ENCODE data around the gene CHIA.

Gene CHIA

GRCh38 chr1:111253876-111254275 lies 36.8 kb upstream of the CHIA start:
- no peak for TF ChIP-seq EZH2 (IDR thresholded peaks at IDR 0.05; ENCODE audit: borderline replicate concordance, low read length)
- TF ChIP-seq CTCF (IDR thresholded peaks at IDR 0.05; ENCODE audit: low read length): no peak
- Histone ChIP-seq H3K36me3 (ENCODE audit: insufficient read depth, low read length) (no peaks in the 10 kb centered on the region), H4K20me1 (ENCODE audit: insufficient read depth, low read length) (no peaks in the 10 kb centered on the region), H3K4me2 (ENCODE audit: low read length) (no peak overlapping the region), H3K27ac (ENCODE audit: low read depth, low read length, poor library complexity, severe bottlenecking) (no peak overlapping the region), H3K9ac (ENCODE audit: low read length) (no peak overlapping the region), H3K27me3 (ENCODE audit: insufficient read depth, low read length) (no peaks in the 10 kb centered on the region), H3K79me2 (ENCODE audit: insufficient read depth, low read length) (no peaks in the 10 kb centered on the region), H3F3A (ENCODE audit: insufficient read depth, low read length) (no peaks in the 10 kb centered on the region), H3K4me1 (ENCODE audit: insufficient read depth, low read length, severe bottlenecking) (no peaks in the 10 kb centered on the region), H3K9me2 (ENCODE audit: low read depth, low read length) (no peaks in the 10 kb centered on the region), H3K9me3 (ENCODE audit: low read length) (no peaks in the 10 kb centered on the region), H3K4me3 (ENCODE audit: low read depth, low read length, poor library complexity, severe bottlenecking) (no peak overlapping the region), H2AFZ (ENCODE audit: low read length) (no peak overlapping the region)

- no peaks in the 10 kb centered on the region for H3K4me1 ChIP-seq (ENCODE audit: insufficient read depth, low read length, severe bottlenecking)
- H2AFZ ChIP-seq (ENCODE audit: low read length): no peak overlapping the region
- H3K27ac ChIP-seq (ENCODE audit: low read depth, low read length, poor library complexity, severe bottlenecking): no peak overlapping the region
- no peaks in the 10 kb centered on the region for H3K27me3 ChIP-seq (ENCODE audit: insufficient read depth, low read length)
- H3K9ac ChIP-seq (ENCODE audit: low read length): no peak overlapping the region
- H3K9me3 ChIP-seq (ENCODE audit: low read length): no peaks in the 10 kb centered on the region
- H3K36me3 ChIP-seq (ENCODE audit: insufficient read depth, low read length): no peaks in the 10 kb centered on the region
- no peaks in the 10 kb centered on the region for H3F3A ChIP-seq (ENCODE audit: insufficient read depth, low read length)
- H3K9me2 ChIP-seq (ENCODE audit: low read depth, low read length): no peaks in the 10 kb centered on the region
- H3K79me2 ChIP-seq (ENCODE audit: insufficient read depth, low read length): no peaks in the 10 kb centered on the region
- H4K20me1 ChIP-seq (ENCODE audit: insufficient read depth, low read length): no peaks in the 10 kb centered on the region
- H3K4me2 ChIP-seq (ENCODE audit: low read length): no peak overlapping the region
- H3K4me3 ChIP-seq (ENCODE audit: low read depth, low read length, poor library complexity, severe bottlenecking): no peak overlapping the region
- no peak for TF ChIP-seq CTCF (IDR thresholded peaks at IDR 0.05; ENCODE audit: low read length)
- no peak for TF ChIP-seq EZH2 (IDR thresholded peaks at IDR 0.05; ENCODE audit: borderline replicate concordance, low read length)
These were observed 33.5 kb upstream of the CHIA start for GRCh38 chr1:111256988-111257658.

GRCh38 chr1:111267801-111268508 lies 22.7 kb upstream of the CHIA start:
- no peak for TF ChIP-seq CTCF (IDR thresholded peaks at IDR 0.05; ENCODE audit: low read length)
- TF ChIP-seq EZH2 (IDR thresholded peaks at IDR 0.05; ENCODE audit: borderline replicate concordance, low read length): no peak
- no peak overlapping the region for H3K27ac ChIP-seq (ENCODE audit: low read depth, low read length, poor library complexity, severe bottlenecking)
- no peak overlapping the region for H3K4me2 ChIP-seq (ENCODE audit: low read length)
- H2AFZ ChIP-seq (ENCODE audit: low read length): no peak overlapping the region
- no peaks in the 10 kb centered on the region for H3K4me1 ChIP-seq (ENCODE audit: insufficient read depth, low read length, severe bottlenecking)
- no peaks in the 10 kb centered on the region for H3K79me2 ChIP-seq (ENCODE audit: insufficient read depth, low read length)
- H3K9me2 ChIP-seq (ENCODE audit: low read depth, low read length): no peaks in the 10 kb centered on the region
- H3K9me3 ChIP-seq (ENCODE audit: low read length): no peaks in the 10 kb centered on the region
- no peaks in the 10 kb centered on the region for H3F3A ChIP-seq (ENCODE audit: insufficient read depth, low read length)
- no peak overlapping the region for H3K9ac ChIP-seq (ENCODE audit: low read length)
- H3K4me3 ChIP-seq (ENCODE audit: low read depth, low read length, poor library complexity, severe bottlenecking): no peak overlapping the region
- H3K27me3 ChIP-seq (ENCODE audit: insufficient read depth, low read length): peaks cover 9% of the 10 kb centered on the region; the same call in 1 of the 2 replicates
- H3K36me3 ChIP-seq (ENCODE audit: insufficient read depth, low read length): no peaks in the 10 kb centered on the region
- H4K20me1 ChIP-seq (ENCODE audit: insufficient read depth, low read length): no peaks in the 10 kb centered on the region
